ENCODE measurements around the gene CENPS. TPM values are rescaled to one million over a fixed set of nuclear protein-coding genes. Genes with fewer than 3 reads are reported as not detected.

The CENPS gene
- total and polyA plus RNA-seq, 2 of the 13 experiments (the other 11 are each of a cell fraction or from before 2014, with no cell fraction given) = 3.3 to 22.0 TPM

GRCh38 chr1:10430216-10431069 lies at the start of gene CENPS (continued):
- peak; percentile 90; the same call in 1 of the 2 replicates for TF ChIP-seq ZSCAN20 (CRISPR knock-in tag; IDR thresholded peaks at IDR 0.05; ENCODE audit: borderline replicate concordance)
- peak; percentile 20; the same call in 1 of the 2 replicates for TF ChIP-seq ZNF790 (CRISPR knock-in tag; IDR thresholded peaks at IDR 0.05; ENCODE audit: borderline replicate concordance)
- TF ChIP-seq ZBTB3 (CRISPR knock-in tag; IDR thresholded peaks at IDR 0.05; ENCODE audit: borderline replicate concordance, low read depth) = peak; percentile 90; the same call in 1 of the 2 replicates
- peak; percentile 70 for TF ChIP-seq PAXIP1 (CRISPR knock-in tag; conservative IDR thresholded peaks at IDR 0.05)
- peak; percentile 86; the same call in 1 of the 2 replicates for TF ChIP-seq PRMT3 (CRISPR knock-in tag; IDR thresholded peaks at IDR 0.05; ENCODE audit: borderline replicate concordance, low read depth)
- peak; percentile 82 for TF ChIP-seq DMAP1 (CRISPR knock-in tag; IDR thresholded peaks at IDR 0.05)
- TF ChIP-seq ZNF280D (CRISPR knock-in tag; IDR thresholded peaks at IDR 0.05) = no peak
- TF ChIP-seq ATF4 (CRISPR knock-in tag; IDR thresholded peaks at IDR 0.05) = peak in 1 of 2 experiments; percentile 85; a peak in 2 of 4 replicates
- peak; percentile 82; the same call in 1 of the 2 replicates for TF ChIP-seq ZNF274 (CRISPR knock-in tag; IDR thresholded peaks at IDR 0.05)
- TF ChIP-seq ZNF674 (CRISPR knock-in tag; IDR thresholded peaks at IDR 0.05; ENCODE audit: low read depth) = 0 out of 2 replicates have a peak, but pooled peaks have one; percentile 41
- peak; percentile 89 for TF ChIP-seq MXI1 (IDR thresholded peaks at IDR 0.05; ENCODE audit: borderline replicate concordance, low read depth, low read length)
- TF ChIP-seq RFX3 (CRISPR knock-in tag; IDR thresholded peaks at IDR 0.05) = peak; percentile 84
- peak; percentile 84 for TF ChIP-seq ZNF883 (CRISPR knock-in tag; IDR thresholded peaks at IDR 0.05; ENCODE audit: not compliant biosample characterization)
- TF ChIP-seq SNAI1 (CRISPR knock-in tag; IDR thresholded peaks at IDR 0.05; ENCODE audit: borderline replicate concordance) = no peak
- no peak; the same call in 1 of the 2 replicates for TF ChIP-seq ZNF12 (CRISPR knock-in tag; IDR thresholded peaks at IDR 0.05)
- no peak for TF ChIP-seq CREM (IDR thresholded peaks at IDR 0.05)
- TF ChIP-seq CREM (CRISPR knock-in tag; IDR thresholded peaks at IDR 0.05) = no peak
- TF ChIP-seq ZKSCAN1 (IDR thresholded peaks at IDR 0.05; ENCODE audit: low read length) = no peak
- peak; percentile 17; the same call in 1 of the 2 replicates for TF ChIP-seq NCOA2 (CRISPR knock-in tag; IDR thresholded peaks at IDR 0.05)
- TF ChIP-seq GATA4 (IDR thresholded peaks at IDR 0.05; ENCODE audit: borderline replicate concordance, low read depth) = 0 out of 2 replicates have a peak, but pooled peaks have one; percentile 15
- no peak for TF ChIP-seq XBP1 (CRISPR knock-in tag; IDR thresholded peaks at IDR 0.05)
- TF ChIP-seq MLX (CRISPR knock-in tag; IDR thresholded peaks at IDR 0.05) = no peak
